Measurements from ENCODE around the gene RNF123. TPM values are rescaled to one million over a fixed set of nuclear protein-coding genes. Genes with fewer than 3 reads are reported as not detected.
"Not testable (repeated sequence)": the region's sequence is repeated elsewhere in the genome, so short reads cannot be mapped to it uniquely, and the experiment has no call there.

Gene RNF123
- total RNA-seq, 1 donor from 2014 or later: 17.6 TPM

DNA sequence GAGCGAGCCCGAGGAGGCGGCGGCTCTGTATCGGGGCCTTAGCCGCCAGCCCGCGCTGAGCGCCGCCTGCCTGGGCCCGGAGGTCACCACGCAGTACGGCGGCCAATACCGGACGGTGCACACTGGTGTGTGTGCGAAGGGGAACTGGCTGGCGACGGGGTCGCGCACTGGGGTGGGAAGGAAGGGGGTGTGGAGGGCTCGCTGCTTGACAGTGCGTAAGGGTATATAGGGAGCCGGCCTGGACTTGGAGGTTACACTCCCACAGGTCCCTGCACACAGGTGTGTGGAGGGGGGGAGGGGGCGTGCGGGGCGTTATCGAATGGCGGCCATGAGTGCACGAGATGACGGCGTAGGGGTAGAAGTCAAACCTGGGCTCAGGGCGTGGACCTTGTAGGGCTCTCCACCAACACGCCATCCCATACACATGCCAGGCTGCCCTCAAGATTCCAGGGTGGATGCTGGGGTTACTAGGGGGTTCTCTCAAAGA lies 14.8 kb upstream of the RNF123 start:
- FAIRE-seq: no peak
- Histone ChIP-seq H3K36me3 (ENCODE audit: control insufficient read depth, insufficient read depth, low read length) (peaks cover 31% of the 10 kb centered on the region), H3K4me3 (ENCODE audit: low read depth, low read length) (peak overlapping the region; percentile 85), H3K27me3 (ENCODE audit: control insufficient read depth, insufficient read depth, low read length) (no peaks in the 10 kb centered on the region)
- no peak for DNase-seq (ENCODE audit: low read depth)
- no peak for TF ChIP-seq CTCF (IDR thresholded peaks at IDR 0.05; ENCODE audit: insufficient read depth, low read length, severe bottlenecking)

- H3K36me3 ChIP-seq (ENCODE audit: control insufficient read depth, insufficient read depth, low read length): peaks cover 39% of the 10 kb centered on the region
- TF ChIP-seq CTCF (IDR thresholded peaks at IDR 0.05; ENCODE audit: insufficient read depth, low read length, severe bottlenecking): no peak
- DNase-seq (ENCODE audit: low read depth) (no peak), FAIRE-seq (no peak)
- H3K27me3 ChIP-seq (ENCODE audit: control insufficient read depth, insufficient read depth, low read length): no peaks in the 10 kb centered on the region
- H3K4me3 ChIP-seq (ENCODE audit: low read depth, low read length): no peak overlapping the region
These were observed 13.4 kb upstream of the RNF123 start for GRCh38 chr3:49675912-49676311.

DNA sequence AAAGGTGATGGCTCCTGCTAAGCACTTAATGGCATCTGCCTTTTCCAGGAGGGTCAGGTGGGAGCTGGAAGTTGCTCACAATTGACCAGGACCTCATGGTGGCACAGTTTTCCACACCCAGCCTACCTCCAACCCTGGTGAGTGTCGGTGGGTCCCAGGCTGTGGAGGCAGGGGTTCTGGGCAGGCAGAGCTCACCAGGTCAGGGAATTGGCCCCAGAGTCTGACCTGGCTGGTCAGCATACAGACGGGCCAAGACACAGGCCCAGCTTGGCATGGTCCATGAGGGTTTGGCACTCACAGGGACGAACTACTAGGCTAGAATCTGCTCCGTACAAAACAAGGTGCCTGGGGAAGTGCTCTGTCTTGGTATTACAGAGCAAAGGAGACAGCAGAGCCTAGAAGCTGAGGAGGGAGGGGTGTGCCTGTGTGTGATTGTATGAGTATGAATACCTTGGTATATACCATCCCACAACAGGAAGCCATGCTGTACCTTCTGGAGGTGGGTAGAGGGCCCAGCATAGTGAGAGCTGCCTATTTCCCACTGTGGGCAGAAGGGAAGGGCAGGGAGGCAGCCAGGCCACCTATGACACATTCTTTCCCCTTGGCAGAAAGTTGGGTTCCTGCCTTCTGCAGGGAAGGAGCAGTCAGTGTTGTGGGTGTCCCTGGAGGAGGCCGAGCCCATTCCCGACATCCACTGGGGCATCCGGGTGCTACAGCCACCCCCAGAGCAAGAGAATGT lies 8.7 kb upstream of the RNF123 start:
- TF ChIP-seq CTCF (IDR thresholded peaks at IDR 0.05; ENCODE audit: insufficient read depth, low read length, severe bottlenecking): no peak
- no peak for FAIRE-seq
- no peak for DNase-seq (ENCODE audit: low read depth)
- Histone ChIP-seq H3K27me3 (ENCODE audit: control insufficient read depth, insufficient read depth, low read length) (no peaks in the 10 kb centered on the region), H3K4me3 (ENCODE audit: low read depth, low read length) (no peak overlapping the region), H3K36me3 (ENCODE audit: control insufficient read depth, insufficient read depth, low read length) (peaks cover 58% of the 10 kb centered on the region)

DNA sequence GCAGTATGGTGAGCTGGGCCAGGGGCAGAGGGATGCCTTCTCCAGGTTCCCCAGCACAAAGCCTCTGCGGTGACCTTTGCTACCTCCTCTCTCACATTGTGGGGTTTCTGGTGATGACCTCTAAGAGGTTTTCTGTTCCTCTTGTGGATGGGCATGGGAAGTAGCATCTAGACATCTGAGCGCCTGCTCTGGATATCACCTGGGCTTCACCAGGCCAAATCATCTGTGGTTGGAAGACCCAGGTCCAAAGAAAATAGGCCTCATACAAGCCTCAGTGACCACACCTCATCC lies 8.2 kb upstream of the RNF123 start:
- Histone ChIP-seq H3K36me3 (ENCODE audit: control insufficient read depth, insufficient read depth, low read length) (peaks cover 54% of the 10 kb centered on the region), H3K4me3 (ENCODE audit: low read depth, low read length) (no peak overlapping the region), H3K27me3 (ENCODE audit: control insufficient read depth, insufficient read depth, low read length) (no peaks in the 10 kb centered on the region)
- TF ChIP-seq CTCF (IDR thresholded peaks at IDR 0.05; ENCODE audit: insufficient read depth, low read length, severe bottlenecking): no peak
- FAIRE-seq (no peak), DNase-seq (ENCODE audit: low read depth) (no peak)

DNA sequence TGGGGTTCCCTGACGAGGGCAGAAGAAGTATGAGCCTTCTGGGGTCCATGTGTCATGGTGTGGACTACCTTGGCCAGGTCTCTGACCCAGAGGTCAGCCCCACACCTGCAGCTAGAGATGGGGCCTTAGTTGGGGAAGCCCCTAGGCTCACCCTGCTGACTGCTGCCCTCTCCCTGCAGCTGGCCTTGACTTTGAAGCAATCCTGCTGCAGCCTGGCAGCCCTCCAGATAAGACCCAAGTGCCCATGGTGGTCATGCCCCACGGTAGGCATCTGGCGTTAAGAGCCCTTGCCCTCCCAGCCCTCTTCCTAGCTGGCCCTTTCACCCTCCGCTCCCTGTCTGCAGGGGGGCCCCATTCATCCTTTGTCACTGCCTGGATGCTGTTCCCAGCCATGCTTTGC lies 7.8 kb upstream of the RNF123 start:
- H3K27me3 ChIP-seq (ENCODE audit: control insufficient read depth, insufficient read depth, low read length): no peaks in the 10 kb centered on the region
- no peak overlapping the region for H3K4me3 ChIP-seq (ENCODE audit: low read depth, low read length)
- DNase-seq (ENCODE audit: low read depth) (no peak), FAIRE-seq (no peak)
- peaks cover 53% of the 10 kb centered on the region for H3K36me3 ChIP-seq (ENCODE audit: control insufficient read depth, insufficient read depth, low read length)
- no peak for TF ChIP-seq CTCF (IDR thresholded peaks at IDR 0.05; ENCODE audit: insufficient read depth, low read length, severe bottlenecking)

GRCh38 chr3:49683162-49683561 lies 6.2 kb upstream of the RNF123 start:
- FAIRE-seq (no peak), DNase-seq (ENCODE audit: low read depth) (no peak)
- no peak for TF ChIP-seq CTCF (IDR thresholded peaks at IDR 0.05; ENCODE audit: insufficient read depth, low read length, severe bottlenecking)
- no peak overlapping the region for H3K4me3 ChIP-seq (ENCODE audit: low read depth, low read length)
- H3K27me3 ChIP-seq (ENCODE audit: control insufficient read depth, insufficient read depth, low read length): no peaks in the 10 kb centered on the region
- peaks cover 40% of the 10 kb centered on the region for H3K36me3 ChIP-seq (ENCODE audit: control insufficient read depth, insufficient read depth, low read length)

DNA sequence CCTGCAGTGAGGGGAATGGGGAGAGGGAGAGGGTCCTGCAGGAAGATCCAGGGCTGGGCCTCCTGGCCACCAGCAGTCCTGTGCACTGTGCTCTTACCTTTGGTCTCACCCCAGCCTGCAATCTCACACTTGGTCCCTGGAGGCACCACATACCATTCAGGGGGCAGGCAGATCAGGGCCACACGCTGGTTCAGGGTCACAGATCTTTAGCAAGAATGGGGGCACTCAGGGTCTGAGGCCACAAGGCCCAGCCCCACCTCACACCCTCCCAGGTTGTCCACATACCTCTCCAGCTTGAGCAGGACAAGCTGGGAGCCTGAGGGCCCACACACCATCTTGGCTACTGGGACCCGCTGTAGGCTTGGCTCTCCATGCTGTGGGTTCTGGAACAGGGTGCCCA lies 4.9 kb upstream of the RNF123 start:
- DNase-seq (ENCODE audit: low read depth); H3K27me3 ChIP-seq (ENCODE audit: control insufficient read depth, insufficient read depth, low read length); FAIRE-seq; H3K4me3 ChIP-seq (ENCODE audit: low read depth, low read length): not testable (repeated sequence)
- peaks cover 31% of the 10 kb centered on the region for H3K36me3 ChIP-seq (ENCODE audit: control insufficient read depth, insufficient read depth, low read length)

- H3K4me3 ChIP-seq (ENCODE audit: low read depth, low read length); FAIRE-seq; H3K27me3 ChIP-seq (ENCODE audit: control insufficient read depth, insufficient read depth, low read length); DNase-seq (ENCODE audit: low read depth): not testable (repeated sequence)
- peaks cover 25% of the 10 kb centered on the region for H3K36me3 ChIP-seq (ENCODE audit: control insufficient read depth, insufficient read depth, low read length)
These were observed 4.3 kb upstream of the RNF123 start for GRCh38 chr3:49685103-49685502.
